H1 (cell line): ENCODE results near the gene SLC7A8. TPM values are rescaled to one million over a fixed set of nuclear protein-coding genes. Genes with fewer than 3 reads are reported as not detected.

ENCODE experiments used
- CTCF ChIA-PET: fragments of 300-600 bp; sonication (Branson Sonifier 250); formaldehyde crosslinking; loops from one replicate; lab custom pipeline; 2021; ENCODE audit not compliant: partially characterized antibody; lab: Charles Lee
- POLR2A ChIA-PET: fragments of 300-600 bp; sonication (Branson Sonifier 250); formaldehyde crosslinking; loops from one replicate; lab custom pipeline; 2021; ENCODE audit warnings: inconsistent platforms; ENCODE audit not compliant: partially characterized antibody; lab: Charles Lee
- DNase-seq, 2 experiments: peaks; one replicate each; pipeline versions ENCODE4 v3.0.0 to v3.0.0-alpha.2; 2010 to 2022; ENCODE audit warnings: low spot score in 2 of 2, low read depth in 1 of 2, mixed read lengths in 1 of 2
- FAIRE-seq: peaks from 2 replicates; lab custom pipeline; 2011; peaks lifted over from hg19 to GRCh38; lab: Jason Lieb, UNC
- H2AFZ ChIP-seq: 2 replicates; pipeline ENCODE4 v1.8.1; 2012; ENCODE audit warnings: low read length, inconsistent platforms
- H2AK5ac ChIP-seq: 2 replicates; pipeline ENCODE4 v1.6.1; 2013; ENCODE audit warnings: low read depth, low read length
- H2BK120ac ChIP-seq: replicated peaks from 2 replicates; pipeline ENCODE3; 2013; ENCODE audit warnings: low read depth, low read length, inconsistent platforms
- H2BK12ac ChIP-seq: 2 replicates; pipeline ENCODE4 v1.6.1; 2013; ENCODE audit warnings: low read depth, low read length
- H2BK15ac ChIP-seq: 2 replicates; pipeline ENCODE4 v1.6.1; 2013; ENCODE audit warnings: low read length
- H2BK20ac ChIP-seq: 2 replicates; pipeline ENCODE4 v1.6.1; 2013; ENCODE audit warnings: low read length
- H2BK5ac ChIP-seq: 2 replicates; pipeline ENCODE4 v1.6.1; 2013; ENCODE audit warnings: low read depth, low read length
- H3K14ac ChIP-seq: 2 replicates; pipeline ENCODE4 v1.6.1; 2013; ENCODE audit warnings: inconsistent platforms; ENCODE audit not compliant: insufficient read length
- H3K18ac ChIP-seq: 2 replicates; pipeline ENCODE4 v1.6.1; 2013; ENCODE audit warnings: low read length; ENCODE audit errors: extremely low read depth
- H3K23ac ChIP-seq: 2 replicates; pipeline ENCODE4 v1.6.1; 2013; ENCODE audit warnings: inconsistent platforms; ENCODE audit not compliant: insufficient read length
- H3K23me2 ChIP-seq: 2 replicates; pipeline ENCODE4 v1.6.1; 2013; ENCODE audit warnings: low read depth, low read length
- H3K27ac ChIP-seq: 2 replicates; pipeline ENCODE4 v1.6.1; 2011; ENCODE audit warnings: low read depth, low read length, inconsistent platforms
- H3K27me3 ChIP-seq, 4 experiments: replicated peaks in 1 of 4; 1 replicate in 1 of 4; 2 replicates in 3 of 4; pipeline versions ENCODE4 v1.6.1 to v1.8.1; 2011 to 2013; ENCODE audit warnings: low read length in 3 of 4, mild to moderate bottlenecking in 3 of 4, inconsistent platforms in 2 of 4, mixed read lengths in 2 of 4, moderate library complexity in 1 of 4; ENCODE audit not compliant: control insufficient read depth in 3 of 4, insufficient read depth in 3 of 4; ENCODE audit errors: extremely low read depth in 1 of 4
- H3K36me3 ChIP-seq, 4 experiments: 2 replicates each; pipeline versions ENCODE4 v1.6.1 to v1.8.1; 2011 to 2013; ENCODE audit warnings: mild to moderate bottlenecking in 4 of 4, low read length in 3 of 4, moderate library complexity in 2 of 4, control low read depth in 1 of 4, inconsistent platforms in 1 of 4; ENCODE audit not compliant: insufficient read depth in 4 of 4, control insufficient read depth in 2 of 4
- H3K4ac ChIP-seq: replicated peaks from 2 replicates; pipeline ENCODE3; 2013; ENCODE audit warnings: low read length, low read depth, mixed read lengths, inconsistent platforms; ENCODE audit not compliant: insufficient read length
- H3K4me1 ChIP-seq, 4 experiments: replicated peaks in 1 of 4; 1 replicate in 1 of 4; 2 replicates in 3 of 4; pipeline versions ENCODE4 v1.6.1 to v1.8.1; 2011 to 2013; ENCODE audit warnings: low read length in 3 of 4, inconsistent platforms in 2 of 4, mixed read lengths in 1 of 4; ENCODE audit not compliant: insufficient read depth in 4 of 4, control insufficient read depth in 3 of 4
- H3K4me2 ChIP-seq, 2 experiments: 2 replicates each; pipeline versions ENCODE4 v1.6.1 to v1.8.1; 2011 to 2013; ENCODE audit warnings: low read depth in 2 of 2, low read length in 2 of 2, control low read depth in 1 of 2, inconsistent platforms in 1 of 2, mild to moderate bottlenecking in 1 of 2; ENCODE audit not compliant: insufficient read depth in 1 of 2
- H3K4me3 ChIP-seq, 4 experiments: fragments of 200-600, 300-600 bp in 1 of 4; sonication (generic), shearing (Covaris generic), sonication (Bioruptor Twin) in 1 of 4; 2 replicates each; pipeline versions ENCODE4 v1.5.1 to v1.8.1; 2011 to 2016; ENCODE audit warnings: low read length in 4 of 4, low read depth in 3 of 4, control low read depth in 2 of 4, inconsistent platforms in 2 of 4, mild to moderate bottlenecking in 2 of 4, mixed read lengths in 1 of 4, moderate library complexity in 1 of 4; ENCODE audit not compliant: insufficient read depth in 2 of 4; ENCODE audit errors: extremely low read depth in 1 of 4
- H3K56ac ChIP-seq: replicated peaks from 2 replicates; pipeline ENCODE3; 2013; ENCODE audit warnings: low read depth, mild to moderate bottlenecking, mixed read lengths, low read length, inconsistent platforms; ENCODE audit not compliant: insufficient read length
- H3K79me1 ChIP-seq: 2 replicates; pipeline ENCODE4 v1.6.1; 2013; ENCODE audit warnings: low read depth, low read length, control low read depth
- H3K79me2 ChIP-seq, 2 experiments: 2 replicates each; pipeline versions ENCODE4 v1.6.1 to v1.8.1; 2012 to 2013; ENCODE audit warnings: low read length in 2 of 2, mild to moderate bottlenecking in 2 of 2, inconsistent platforms in 1 of 2; ENCODE audit not compliant: insufficient read depth in 2 of 2, control insufficient read depth in 1 of 2
- H3K9ac ChIP-seq, 4 experiments: replicated peaks in 1 of 4; 1 replicate in 1 of 4; 2 replicates in 3 of 4; pipeline versions ENCODE4 v1.6.1 to v1.8.1; 2011 to 2013; ENCODE audit warnings: low read depth in 3 of 4, low read length in 3 of 4, control low read depth in 2 of 4, mild to moderate bottlenecking in 2 of 4, moderate library complexity in 2 of 4, inconsistent platforms in 1 of 4; ENCODE audit errors: extremely low read depth in 1 of 4
- H3K9me3 ChIP-seq, 2 experiments: 2 replicates each; pipeline versions ENCODE4 v1.6.1 to v1.8.1; 2012 to 2013; ENCODE audit warnings: mild to moderate bottlenecking in 2 of 2, moderate library complexity in 2 of 2, control low read depth in 1 of 2, inconsistent platforms in 1 of 2, low read depth in 1 of 2, low read length in 1 of 2, mixed read lengths in 1 of 2; ENCODE audit not compliant: insufficient read depth in 2 of 2
- H4K20me1 ChIP-seq, 2 experiments: replicated peaks in 1 of 2; 2 replicates each; pipeline versions ENCODE3 to v1.8.1; 2011 to 2013; ENCODE audit warnings: inconsistent platforms in 2 of 2, low read length in 2 of 2, mild to moderate bottlenecking in 1 of 2; ENCODE audit not compliant: insufficient read depth in 2 of 2, control insufficient read depth in 1 of 2
- H4K5ac ChIP-seq: 2 replicates; pipeline ENCODE4 v1.6.1; 2013; ENCODE audit warnings: low read length, low read depth, mixed read lengths, inconsistent platforms; ENCODE audit not compliant: insufficient read length
- H4K8ac ChIP-seq: 2 replicates; pipeline ENCODE4 v1.8.0; 2013; ENCODE audit warnings: mild to moderate bottlenecking, moderate library complexity, low read length, inconsistent platforms; ENCODE audit not compliant: insufficient read depth; ENCODE audit errors: extremely low read depth
- H4K91ac ChIP-seq: replicated peaks from 2 replicates; pipeline ENCODE3; 2013; ENCODE audit warnings: low read length, mixed read lengths, inconsistent platforms; ENCODE audit not compliant: insufficient read length
- CBX5 ChIP-seq: fragments of 300-800, 300-1000 bp; sonication (generic); IDR thresholded peaks from 2 replicates; pipeline ENCODE4 v1.7.1; 2016; ENCODE audit warnings: antibody characterized with exemption, low read length, low read depth
- POLR2AphosphoS5 ChIP-seq: IDR thresholded peaks from 2 replicates; pipeline ENCODE4 v1.6.1; 2011; ENCODE audit warnings: low read depth, low read length
- SUZ12 ChIP-seq: fragments of 200-600 bp; sonication (generic); IDR thresholded peaks from 2 replicates; pipeline ENCODE4 v1.6.1; 2012; ENCODE audit warnings: mild to moderate bottlenecking, inconsistent platforms, low read length, moderate library complexity, mixed read lengths
- WGBS, 2 experiments: shearing (Covaris generic) in 1 of 2; methylation state at CpG; one replicate each; pipeline versions ENCODE4 v1.1.6 to v1.1.7; 2013 to 2015; ENCODE audit warnings: low lambda C conversion rate in 2 of 2, mixed read lengths in 2 of 2, inconsistent platforms in 1 of 2, low coverage in 1 of 2, missing lambda C conversion rate in 1 of 2; ENCODE audit not compliant: insufficient replicate concordance in 2 of 2, insufficient coverage in 1 of 2, insufficient read length in 1 of 2; ENCODE audit errors: extremely low coverage in 1 of 2, missing lambda C conversion rate in 1 of 2; 5-methylcytosine and 5-hydroxymethylcytosine counted together
- polyA plus RNA-seq, 7 experiments: library from polyadenylated mRNA; depleted of rRNA in 3 of 7; stranded (reverse) in 5 of 7; unstranded in 2 of 7; fragments of >200 nt in 5 of 7; fragments of 200-250 nt in 2 of 7; gene quantifications; 1 replicate in 5 of 7; 2 replicates in 1 of 7; 4 replicates in 1 of 7; pipeline versions ENCODE4 v1.2.1 to v1.2.3, GENCODE V29; 2011 to 2013; ENCODE audit warnings: missing spikeins in 2 of 7, mixed read lengths in 2 of 7
- total RNA-seq: library from RNA; stranded (reverse); fragmentation: NEBNext Ultra II Directional; extraction: Animal tissue kit (Norgen Biotek cat#: 25700); gene quantifications from 2 replicates; pipeline ENCODE4 v1.2.1, GENCODE V29; 2021
- TF ChIP-seq, protein P1 (sequence below): IDR thresholded peaks from 2 replicates; pipeline ENCODE4 v1.6.1; 2011; ENCODE audit warnings: low read depth, mild to moderate bottlenecking, low read length; ENCODE audit not compliant: insufficient read depth

SLC7A8 gene
- total and polyA plus RNA-seq, 2 of the 8 experiments (the other 6 are each of a cell fraction or from before 2014, with no cell fraction given) = 182 to 204 TPM

DNA sequence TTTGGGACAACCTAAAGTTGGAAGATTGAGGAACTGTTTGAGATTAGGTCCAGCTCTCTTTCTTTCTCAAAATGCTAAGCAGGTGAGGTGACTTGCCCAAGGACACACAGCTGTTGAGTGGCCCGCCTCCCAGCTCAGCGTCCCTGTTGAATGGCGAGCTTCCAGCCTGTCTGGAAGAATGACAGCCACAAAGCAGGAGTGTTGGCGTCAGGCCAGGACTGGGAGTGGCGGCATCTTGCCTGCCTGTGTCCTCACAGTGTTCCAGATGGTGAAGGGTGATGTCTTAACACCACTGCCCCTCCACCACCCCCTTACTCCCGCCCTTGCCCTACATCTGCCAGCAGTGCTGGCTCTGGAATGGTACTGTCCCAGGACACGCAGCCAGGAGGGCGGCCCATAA is 60.0 kb downstream of the SLC7A8 start:
- H3K79me1 ChIP-seq = no peaks in the 10 kb centered on the region
- H3K56ac ChIP-seq = no peak overlapping the region
- 88% methylated on average over 8 of the region's 8 CpGs; no CpG with 5 or more reads in 1 of the 2 experiments for WGBS, 2 experiments
- TF ChIP-seq SUZ12 (no peak), POLR2AphosphoS5 (peak; percentile 15; the same call in 1 of the 2 replicates), CBX5 (no peak)
- TF ChIP-seq, protein P1, sequence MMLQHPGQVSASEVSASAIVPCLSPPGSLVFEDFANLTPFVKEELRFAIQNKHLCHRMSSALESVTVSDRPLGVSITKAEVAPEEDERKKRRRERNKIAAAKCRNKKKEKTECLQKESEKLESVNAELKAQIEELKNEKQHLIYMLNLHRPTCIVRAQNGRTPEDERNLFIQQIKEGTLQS = no peak

More for the DNA sequence above, 60.0 kb downstream of the SLC7A8 start:
- Histone ChIP-seq H3K4me2 (no peak overlapping the region), H3K4ac (no peak overlapping the region), H4K20me1 (peaks cover 0 to 2% of the 10 kb centered on the region in 2 experiments), H3K23me2 (no peaks in the 10 kb centered on the region), H4K8ac (no peak overlapping the region), H3K36me3 (peaks cover 6 to 19% (median 10%) of the 10 kb centered on the region in 4 experiments), H3K4me1 (peaks cover 0 to 11% (median 5%) of the 10 kb centered on the region in 4 experiments; a peak in 5 of 7 replicates), H3K4me3 (no peak overlapping the region), H3K79me2 (no peaks in the 10 kb centered on the region), H3K9ac (no peak overlapping the region), H2BK12ac (peak overlapping the region; percentile 96; the same call in 1 of the 2 replicates), H2BK20ac (no peak overlapping the region), H3K18ac (no peak overlapping the region; the same call in 1 of the 2 replicates), H3K27me3 (no peaks in the 10 kb centered on the region), H3K14ac (no peak overlapping the region), H2BK120ac (no peak overlapping the region), H3K27ac (no peak overlapping the region), H3K9me3 (no peaks in the 10 kb centered on the region), H2AK5ac (no peak overlapping the region), H2AFZ (no peak overlapping the region), H4K91ac (no peak overlapping the region), H2BK15ac (0 out of 2 replicates have a peak overlapping the region, but pooled peaks have one; percentile 61), H3K23ac (no peak overlapping the region), H2BK5ac (0 out of 2 replicates have a peak overlapping the region, but pooled peaks have one; percentile 35), H4K5ac (no peak overlapping the region)
- FAIRE-seq = no peak
- DNase-seq = no peak
- POLR2A ChIA-PET = interaction anchor here (1.1 to 1.4 kb wide), 3 partner anchors 14 to 58 kb away, joined by 3 to 5 read pairs (median 3); no protein-coding TSS in a partner anchor
- CTCF ChIA-PET = interaction anchor here (0.5 to 11.8 kb wide), 12 partner anchors 15 to 239 kb away, joined by 3 to 290 read pairs (median 3); partner anchors contain the start of gene SLC7A8
